Stomach (tissue), 9 donors: ENCODE measurements around the gene HJURP. TPM values are rescaled to one million over a fixed set of nuclear protein-coding genes. Genes with fewer than 3 reads are reported as not detected.

Source experiments
- DNase-seq, 2 donors: peaks; one replicate each; pipeline versions ENCODE4 v3.0.0 to v3.0.0-alpha.2; 2013 to 2019
- H3K27ac ChIP-seq, 5 donors: fragments of 200-600 bp in 4 of 5; sonication (generic) in 4 of 5; one replicate each; pipeline ENCODE4 v1.5.1; 2013 to 2019; ENCODE audit warnings: mild to moderate bottlenecking in 1 of 5, moderate library complexity in 1 of 5
- H3K27me3 ChIP-seq, 3 donors: fragments of 200-600 bp; sonication (generic); one replicate each; pipeline ENCODE4 v1.5.1; 2017 to 2019; ENCODE audit warnings: mixed run types in 1 of 3
- H3K36me3 ChIP-seq, 4 donors: fragments of 200-600 bp; sonication (generic); 1 replicate in 3 of 4; 2 replicates in 1 of 4; pipeline ENCODE4 v1.5.1; 2016 to 2019
- H3K4me1 ChIP-seq, 4 donors: fragments of 200-600 bp; sonication (generic); one replicate each; pipeline ENCODE4 v1.5.1; 2016 to 2019
- H3K4me3 ChIP-seq, 4 donors: fragments of 200-600 bp; sonication (generic) in 3 of 4; one replicate each; pipeline ENCODE4 v1.5.1; 2016 to 2019; ENCODE audit warnings: mild to moderate bottlenecking in 1 of 4
- H3K9me3 ChIP-seq, 4 donors: fragments of 200-600 bp; sonication (generic); one replicate each; pipeline ENCODE4 v1.5.1; 2016 to 2019
- CTCF ChIP-seq, 7 experiments: fragments of 450-650 bp in 4 of 7; fragments of 200-600 bp in 3 of 7; sonication (generic) in 3 of 7; IDR thresholded peaks; one replicate each; pipeline ENCODE4 v1.5.1; 2016 to 2019; ENCODE audit warnings: antibody characterized with exemption in 7 of 7, control low read depth in 2 of 7, mild to moderate bottlenecking in 1 of 7
- EP300 ChIP-seq: sonication (generic); formaldehyde crosslinking; IDR thresholded peaks from one replicate; pipeline ENCODE4 v1.6.1; 2017; ENCODE audit warnings: antibody characterized with exemption
- POLR2A ChIP-seq, 4 donors: fragments of 450-650 bp; IDR thresholded peaks; one replicate each; pipeline ENCODE4 v1.6.1; 2016; ENCODE audit warnings: antibody characterized with exemption in 4 of 4, control low read depth in 2 of 4, mild to moderate bottlenecking in 1 of 4, moderate library complexity in 1 of 4
- POLR2AphosphoS5 ChIP-seq, 3 donors: sonication (generic); formaldehyde crosslinking; IDR thresholded peaks; one replicate each; pipeline ENCODE4 v1.6.1; 2016; ENCODE audit warnings: antibody characterized with exemption in 3 of 3
- WGBS, 5 donors: extraction: QIAGEN DNeasy Blood & Tissue Kit in 3 of 5; methylation state at CpG; one replicate each; pipeline versions ENCODE4 v1.1.5 to v1.1.7; 2013 to 2018; 5-methylcytosine and 5-hydroxymethylcytosine counted together
- intact Hi-C: fragments of 100-400 bp; cut with DNase I; formaldehyde crosslinking; loops from one replicate; pipeline ENCODE4 v1.15.1; 2023; ENCODE audit warnings: low total_unique reads
- polyA plus RNA-seq, 3 donors: library from polyadenylated mRNA; stranded (reverse); fragments of 200-250 nt; gene quantifications; one replicate each; pipeline ENCODE4 v1.2.3, GENCODE V29; 2013
- total RNA-seq, 5 donors: library from RNA; depleted of rRNA; stranded (reverse); fragments of >200 nt; gene quantifications; one replicate each; pipeline versions ENCODE4 v1.1.0 to v1.2.3, GENCODE V29; 2014 to 2016
- donor health status: healthy with polysubstance abuse.
- donor health status: Bipolar disorder and iron deficiency.
- donor health status: healthy.

HJURP gene
- total and polyA plus RNA-seq, 8 donors: 1.2 to 28.3 (median 3.0) TPM

GRCh38 chr2:233791151-233791882 lies 63.0 kb downstream of the HJURP start:
- Histone ChIP-seq H3K36me3 (no peaks in the 10 kb centered on the region), H3K27ac (no peak overlapping the region), H3K4me1 (no peaks in the 10 kb centered on the region), H3K4me3 (no peak overlapping the region), H3K9me3 (no peaks in the 10 kb centered on the region), H3K27me3 (no peaks in the 10 kb centered on the region)
- WGBS, 5 donors: 77 to 88% (median 85%) methylated on average over 18 of the region's 18 CpGs
- TF ChIP-seq EP300 (no peak), POLR2A (IDR thresholded peaks at IDR 0.05) (no peak), CTCF (IDR thresholded peaks at IDR 0.05) (no peak), POLR2AphosphoS5 (IDR thresholded peaks at IDR 0.05) (no peak)
- peak in 1 of 2 donors; percentile 24 for DNase-seq
- intact Hi-C loops: no loop called here

- H3K27ac ChIP-seq: no peak overlapping the region
- H3K4me3 ChIP-seq: no peak overlapping the region
- 92 to 97% (median 95%) methylated on average over 4 to 7 of the region's 7 CpGs for WGBS, 5 donors
- no peaks in the 10 kb centered on the region for H3K4me1 ChIP-seq
- intact Hi-C loops: no loop called here
- no peaks in the 10 kb centered on the region for H3K27me3 ChIP-seq
- DNase-seq: peak in 1 of 2 donors; percentile 9
- no peaks in the 10 kb centered on the region for H3K9me3 ChIP-seq
- TF ChIP-seq EP300: no peak
- TF ChIP-seq POLR2A (IDR thresholded peaks at IDR 0.05): no peak
- TF ChIP-seq POLR2AphosphoS5 (IDR thresholded peaks at IDR 0.05): no peak
- no peak for TF ChIP-seq CTCF (IDR thresholded peaks at IDR 0.05)
- no peaks in the 10 kb centered on the region for H3K36me3 ChIP-seq
Measured at GRCh38 chr2:233789554-233789953, 64.8 kb downstream of the HJURP start.

Other genes with a start within 250 kb of the HJURP start
- 1 to 10 TPM in 1 of 5 donors, not detected in 4; 7.2 TPM for gene UGT1A8, start 236.9 kb downstream of the HJURP start, total RNA-seq
- gene UGT1A8, start 236.9 kb downstream of the HJURP start, polyA plus RNA-seq: 1 to 10 TPM in 1 of 3 donors, not detected in 2; 2.3 TPM
- gene UGT1A10, start 218.1 kb downstream of the HJURP start, total RNA-seq: 10 to 100 TPM in 1 of 5 donors, 1 to 10 TPM in 2, under 1 TPM in 1, not detected in 1; 0.45 to 32.7 (median 5.2) TPM
- gene UGT1A10, start 218.1 kb downstream of the HJURP start, polyA plus RNA-seq: 1 to 10 TPM; 1.8 to 2.5 (median 2.2) TPM
- 1 to 10 TPM in 2 of 5 donors, under 1 TPM in 1, not detected in 2; 0.73 to 7.0 (median 3.9) TPM for gene UGT1A9, start 182.6 kb downstream of the HJURP start, total RNA-seq
- not detected for gene UGT1A9, start 182.6 kb downstream of the HJURP start, polyA plus RNA-seq
- gene UGT1A7, start 172.6 kb downstream of the HJURP start, total RNA-seq: 10 to 100 TPM in 1 of 5 donors, 1 to 10 TPM in 2, under 1 TPM in 1, not detected in 1; 0.45 to 37.1 (median 3.6) TPM
- gene UGT1A7, start 172.6 kb downstream of the HJURP start, polyA plus RNA-seq: 10 to 100 TPM in 1 of 3 donors, 1 to 10 TPM in 1, not detected in 1; 3.4 to 34.0 TPM
- 100 to 1,000 TPM in 1 of 5 donors, 10 to 100 TPM in 4; 22.9 to 184 (median 30.6) TPM for gene UGT1A6, start 161.6 kb downstream of the HJURP start, total RNA-seq
- 10 to 100 TPM in 1 of 3 donors, 1 to 10 TPM in 2; 3.5 to 12.8 (median 6.5) TPM for gene UGT1A6, start 161.6 kb downstream of the HJURP start, polyA plus RNA-seq
- 10 to 100 TPM in 1 of 5 donors, 1 to 10 TPM in 1, under 1 TPM in 1, not detected in 2; 0.37 to 13.0 (median 1.7) TPM for gene UGT1A5, start 141.6 kb downstream of the HJURP start, total RNA-seq
- not detected for gene UGT1A5, start 141.6 kb downstream of the HJURP start, polyA plus RNA-seq
- gene UGT1A4, start 135.8 kb downstream of the HJURP start, total RNA-seq: 1 to 10 TPM in 3 of 5 donors, under 1 TPM in 1, not detected in 1; 0.73 to 7.2 (median 3.9) TPM
- gene UGT1A4, start 135.8 kb downstream of the HJURP start, polyA plus RNA-seq: under 1 TPM in 1 of 3 donors, not detected in 2; 0.38 TPM
- gene UGT1A3, start 125.5 kb downstream of the HJURP start, total RNA-seq: 10 to 100 TPM in 1 of 5 donors, 1 to 10 TPM in 3, not detected in 1; 1.3 to 10.7 (median 7.8) TPM
- not detected for gene UGT1A3, start 125.5 kb downstream of the HJURP start, polyA plus RNA-seq
- 10 to 100 TPM in 1 of 5 donors, 1 to 10 TPM in 1, under 1 TPM in 2, not detected in 1; 0.73 to 73.0 (median 3.3) TPM for gene UGT1A1, start 94.3 kb downstream of the HJURP start, total RNA-seq
- gene UGT1A1, start 94.3 kb downstream of the HJURP start, polyA plus RNA-seq: under 1 TPM in 1 of 3 donors, not detected in 2; 0.43 TPM
- gene MROH2A, start 76.2 kb downstream of the HJURP start, total RNA-seq: 1 to 10 TPM in 1 of 5 donors, not detected in 4; 4.0 TPM
- gene MROH2A, start 76.2 kb downstream of the HJURP start, polyA plus RNA-seq: 1 to 10 TPM in 2 of 3 donors, not detected in 1; 1.1 to 1.4 TPM
- not detected for gene TRPM8, start 62.8 kb upstream of the HJURP start, total RNA-seq
- not detected for gene TRPM8, start 62.8 kb upstream of the HJURP start, polyA plus RNA-seq
- under 1 TPM in 1 of 5 donors, not detected in 4; 0.73 TPM for gene SPP2, start 196.2 kb upstream of the HJURP start, total RNA-seq
- gene SPP2, start 196.2 kb upstream of the HJURP start, polyA plus RNA-seq: not detected